ENCODE data around the gene B9D1. TPM values are rescaled to one million over a fixed set of nuclear protein-coding genes. Genes with fewer than 3 reads are reported as not detected.

Gene B9D1, protein sequence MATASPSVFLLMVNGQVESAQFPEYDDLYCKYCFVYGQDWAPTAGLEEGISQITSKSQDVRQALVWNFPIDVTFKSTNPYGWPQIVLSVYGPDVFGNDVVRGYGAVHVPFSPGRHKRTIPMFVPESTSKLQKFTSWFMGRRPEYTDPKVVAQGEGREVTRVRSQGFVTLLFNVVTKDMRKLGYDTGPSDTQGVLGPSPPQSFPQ
- 8.1 and 11.5 TPM in 2 replicates for total RNA-seq (2022)
- percentile 53 among the genes with signal in this experiment for Bru-seq, nascent RNA
- BruChase-seq, experiment 1, labeled RNA remaining after a 2-hour chase, result percentile 43 among the genes with signal in this experiment
- BruChase-seq, experiment 2, labeled RNA remaining after a 6-hour chase, result percentile 42 among the genes with signal in this experiment
- long read RNA-seq, partial matches to known transcripts, result 1 of 5 reads
- long read RNA-seq, other reads (novel, unspliced or antisense), result 0 of 5 reads

GRCh38 chr17:19362277-19363113 lies at the start of gene B9D1:
Gene B9D1, minus strand, starts transcription at chr17:19362723. Its CDS starts 154 bp downstream, at chr17:19362569.
- CTCF ChIA-PET, result interaction anchor here (0.6 to 2.4 kb wide), 25 partner anchors 9 to 752 kb away, joined by 3 to 69 read pairs (median 4); partner anchors contain the start of genes ALDH3A2 and MAPK7
- Mint-ChIP-seq H3K4me1 (ENCODE audit: low read depth, unreplicated experiment) (no peaks in the 10 kb centered on the region), H3K36me3 (ENCODE audit: insufficient read depth, unreplicated experiment) (no peaks in the 10 kb centered on the region), H3K9me3 (ENCODE audit: unreplicated experiment) (no peaks in the 10 kb centered on the region), H3K4me3 (ENCODE audit: unreplicated experiment) (peak within 1 kb of the TSS; percentile 80), H3K27me3 (ENCODE audit: insufficient read depth, unreplicated experiment) (no peaks in the 10 kb centered on the region), H3K27ac (ENCODE audit: unreplicated experiment) (peak within 1 kb of the TSS; percentile 68)
- DNase-seq, result peak; percentile 93 to 94
- no peaks in the 10 kb centered on the region for H3K27me3 ChIP-seq (replicated peaks; ENCODE audit: control insufficient read depth, insufficient read depth, low read length)
- POLR2A ChIA-PET, result interaction anchor here (1.0 to 3.1 kb wide), 3 partner anchors 9 to 25 kb away, joined by 3 to 30 read pairs (median 3); partner anchors contain the start of gene MAPK7
- H3K36me3 ChIP-seq (ENCODE audit: control insufficient read depth, insufficient read depth, low read length), result no peaks in the 10 kb centered on the region
- H3K9me3 ChIP-seq, result no peaks in the 10 kb centered on the region
- TF ChIP-seq, protein P1, sequence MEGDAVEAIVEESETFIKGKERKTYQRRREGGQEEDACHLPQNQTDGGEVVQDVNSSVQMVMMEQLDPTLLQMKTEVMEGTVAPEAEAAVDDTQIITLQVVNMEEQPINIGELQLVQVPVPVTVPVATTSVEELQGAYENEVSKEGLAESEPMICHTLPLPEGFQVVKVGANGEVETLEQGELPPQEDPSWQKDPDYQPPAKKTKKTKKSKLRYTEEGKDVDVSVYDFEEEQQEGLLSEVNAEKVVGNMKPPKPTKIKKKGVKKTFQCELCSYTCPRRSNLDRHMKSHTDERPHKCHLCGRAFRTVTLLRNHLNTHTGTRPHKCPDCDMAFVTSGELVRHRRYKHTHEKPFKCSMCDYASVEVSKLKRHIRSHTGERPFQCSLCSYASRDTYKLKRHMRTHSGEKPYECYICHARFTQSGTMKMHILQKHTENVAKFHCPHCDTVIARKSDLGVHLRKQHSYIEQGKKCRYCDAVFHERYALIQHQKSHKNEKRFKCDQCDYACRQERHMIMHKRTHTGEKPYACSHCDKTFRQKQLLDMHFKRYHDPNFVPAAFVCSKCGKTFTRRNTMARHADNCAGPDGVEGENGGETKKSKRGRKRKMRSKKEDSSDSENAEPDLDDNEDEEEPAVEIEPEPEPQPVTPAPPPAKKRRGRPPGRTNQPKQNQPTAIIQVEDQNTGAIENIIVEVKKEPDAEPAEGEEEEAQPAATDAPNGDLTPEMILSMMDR (IDR thresholded peaks at IDR 0.05; ENCODE audit: insufficient read depth in 1 of 2, low read depth in 1 of 2, low read length in 1 of 2, severe bottlenecking in 1 of 2, unreplicated experiment in 1 of 2), result peak; percentile 94 to 98
- no TSS peak for BruUV-seq (replicated peaks)
- intact Hi-C loops (cut with micrococcal nuclease; ENCODE audit: unreplicated experiment), result loop anchor here (1.0 to 2.0 kb wide), 4 partner anchors 16 to 404 kb away; partner anchors contain the start of gene MAPK7
- peaks cover 6% of the 10 kb centered on the region for H3K4me1 ChIP-seq
- peak within 1 kb of the TSS; percentile 81 for H3K4me3 ChIP-seq (ENCODE audit: low read depth, low read length)

DNA sequence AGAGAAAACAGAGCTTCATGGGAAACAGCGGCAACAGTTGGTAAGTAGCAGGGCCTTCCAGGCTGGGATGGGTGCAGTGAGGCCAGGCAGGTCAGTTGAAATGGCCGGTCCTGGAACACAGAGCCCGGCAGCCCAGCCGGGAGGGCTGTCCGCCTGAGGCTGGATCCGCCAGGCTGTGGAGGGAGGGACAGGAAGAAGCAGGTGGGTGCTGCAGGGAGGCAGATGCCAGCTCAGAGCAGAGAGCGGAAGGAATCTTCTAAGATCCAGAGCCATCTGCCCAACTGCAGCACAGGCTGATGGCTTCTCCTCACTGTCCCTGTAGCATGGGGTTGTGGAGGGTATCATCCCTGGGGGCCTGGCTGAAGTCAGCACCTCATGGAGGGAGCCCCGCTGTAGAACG lies 49.1 kb upstream of the B9D1 start:
- Mint-ChIP-seq H3K9me3 (ENCODE audit: unreplicated experiment) (no peaks in the 10 kb centered on the region), H3K4me1 (ENCODE audit: low read depth, unreplicated experiment) (peaks cover 6% of the 10 kb centered on the region), H3K27me3 (ENCODE audit: insufficient read depth, unreplicated experiment) (no peaks in the 10 kb centered on the region), H3K27ac (ENCODE audit: unreplicated experiment) (no peak overlapping the region), H3K4me3 (ENCODE audit: unreplicated experiment) (no peak overlapping the region), H3K36me3 (ENCODE audit: insufficient read depth, unreplicated experiment) (no peaks in the 10 kb centered on the region)
- ChIA-PET CTCF (no interaction called here), POLR2A (no interaction called here)
- intact Hi-C loops (cut with micrococcal nuclease; ENCODE audit: unreplicated experiment), result no loop called here
- Histone ChIP-seq H3K36me3 (ENCODE audit: control insufficient read depth, insufficient read depth, low read length) (no peaks in the 10 kb centered on the region), H3K9me3 (no peaks in the 10 kb centered on the region), H3K4me3 (ENCODE audit: low read depth, low read length) (no peak overlapping the region), H3K27me3 (replicated peaks; ENCODE audit: control insufficient read depth, insufficient read depth, low read length) (no peaks in the 10 kb centered on the region), H3K4me1 (no peaks in the 10 kb centered on the region)
- TF ChIP-seq, protein P1 (IDR thresholded peaks at IDR 0.05; ENCODE audit: insufficient read depth in 1 of 2, low read depth in 1 of 2, low read length in 1 of 2, severe bottlenecking in 1 of 2, unreplicated experiment in 1 of 2), result no peak
- no peak for DNase-seq
- no TSS peak for BruUV-seq (replicated peaks)

Data from Caco-2 (cell line).